GM21717 (cell line): Measurements from ENCODE around the gene TSACC.
"Not testable (repeated sequence)": the region's sequence is repeated elsewhere in the genome, so short reads cannot be mapped to it uniquely, and the experiment has no call there.

Experiments used
- ATAC-seq: cut with Tn5 transposase; IDR thresholded peaks from one replicate; pipeline ENCODE4 v1.9.1; 2021; ENCODE audit warnings: mild to moderate bottlenecking, moderate library complexity; ENCODE audit not compliant: unreplicated experiment

Gene TSACC

DNA sequence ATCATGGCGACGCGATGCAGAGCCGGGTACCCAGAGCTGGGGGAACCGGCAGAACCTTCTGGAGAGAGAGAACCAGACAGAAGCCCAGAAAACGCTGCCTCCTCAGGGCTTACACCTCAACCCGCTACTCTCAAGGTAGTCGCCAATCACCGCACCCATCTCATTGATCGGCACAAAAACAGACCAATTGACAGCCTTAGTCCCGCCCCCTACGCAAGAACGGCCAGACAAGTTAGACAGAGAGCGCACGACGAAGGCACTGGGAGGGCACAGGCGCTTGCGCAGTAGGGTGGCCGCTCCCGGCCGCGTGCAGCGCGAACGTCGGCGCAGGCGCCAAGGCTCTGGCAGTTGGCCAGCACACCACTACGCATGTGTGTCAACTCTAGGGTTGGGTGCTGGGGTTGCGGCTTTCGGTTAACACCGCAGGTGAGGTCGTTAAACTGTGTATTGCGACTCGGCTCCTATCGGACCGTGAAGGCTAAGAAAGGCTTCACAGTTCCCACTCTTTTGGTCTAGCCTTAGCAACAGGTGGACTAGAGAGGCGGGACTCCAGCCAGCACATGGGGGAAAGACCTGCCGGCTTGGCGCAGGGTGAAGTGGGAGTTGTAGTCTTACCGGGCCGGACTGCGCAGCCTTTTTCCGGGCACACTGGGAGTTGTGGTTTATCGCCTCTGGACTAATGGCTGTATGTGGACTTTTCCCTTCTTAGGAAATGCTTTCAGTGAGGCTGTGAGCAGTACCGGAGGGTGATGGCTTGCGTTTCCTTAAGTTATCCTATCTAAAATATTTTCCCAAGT lies at the start of gene TSACC, which contains the start of gene CCT3:
TSS of gene TSACC (plus strand) at position 347 of the 797 bp plus-strand sequence. CDS start 1,232 bp downstream, outside the sequence.
TSS of gene CCT3 (minus strand) at position 113 of the 797 bp plus-strand sequence. CDS start at position 5, 108 bp downstream.
- ATAC-seq, result peak; percentile 90

DNA sequence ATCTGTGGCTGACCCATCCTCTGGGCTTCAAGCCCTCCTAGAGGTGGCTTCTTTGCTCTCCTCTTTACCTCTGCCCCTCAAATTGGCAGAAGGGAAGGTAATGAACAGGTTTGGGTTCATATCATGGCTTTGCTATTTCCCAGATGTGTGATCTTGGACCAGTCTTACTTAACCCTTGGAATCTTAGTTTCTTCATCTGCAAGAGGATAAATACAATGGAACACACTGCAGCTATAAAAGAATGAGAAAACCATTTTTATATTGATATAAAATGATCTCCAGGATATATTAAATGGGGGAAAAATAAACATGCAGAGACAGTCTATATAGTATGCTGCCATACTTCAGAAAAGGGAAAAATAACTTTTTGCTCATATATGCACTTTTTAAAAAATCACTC lies 48.5 kb upstream of the TSACC start:
- no peak for ATAC-seq

DNA sequence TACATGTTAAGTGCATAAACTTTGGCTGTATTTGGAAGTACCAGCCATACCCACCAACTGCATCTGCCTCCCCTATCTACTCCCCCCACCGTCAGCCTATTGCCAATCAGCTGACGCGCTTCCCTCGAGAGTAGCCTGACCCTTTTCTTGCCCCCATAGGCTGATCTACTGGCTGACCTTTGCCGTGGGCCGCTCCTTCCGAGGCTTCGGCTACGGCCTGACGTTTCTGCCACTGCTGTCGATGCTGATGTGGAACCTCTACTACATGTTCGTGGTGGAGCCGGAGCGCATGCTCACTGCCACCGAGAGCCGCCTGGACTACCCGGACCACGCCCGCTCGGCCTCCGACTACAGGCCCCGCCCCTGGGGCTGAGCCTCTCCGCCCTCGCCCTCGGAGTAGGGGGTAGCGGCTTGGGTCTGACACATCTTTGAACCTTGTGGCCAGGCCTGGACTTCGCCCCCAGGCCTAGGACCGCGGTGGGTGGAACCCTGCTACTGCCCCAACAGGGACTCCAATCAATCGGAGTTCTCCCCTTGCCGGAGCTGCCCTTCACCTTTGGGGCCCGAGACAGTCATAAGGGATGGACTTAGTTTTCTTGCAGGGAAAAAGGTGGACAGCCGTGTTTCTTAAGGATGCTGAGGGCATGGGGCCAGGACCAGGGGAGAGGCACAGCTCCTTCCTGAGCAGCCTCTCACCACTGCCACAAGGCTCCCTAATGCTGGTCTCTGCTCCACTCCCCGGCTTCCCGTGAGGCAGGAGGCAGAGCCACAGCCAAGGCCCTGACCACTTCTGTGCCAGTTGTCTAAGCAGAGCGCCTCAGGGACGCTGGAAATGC lies 46.9 kb upstream of the TSACC start:
- ATAC-seq, result no peak

DNA sequence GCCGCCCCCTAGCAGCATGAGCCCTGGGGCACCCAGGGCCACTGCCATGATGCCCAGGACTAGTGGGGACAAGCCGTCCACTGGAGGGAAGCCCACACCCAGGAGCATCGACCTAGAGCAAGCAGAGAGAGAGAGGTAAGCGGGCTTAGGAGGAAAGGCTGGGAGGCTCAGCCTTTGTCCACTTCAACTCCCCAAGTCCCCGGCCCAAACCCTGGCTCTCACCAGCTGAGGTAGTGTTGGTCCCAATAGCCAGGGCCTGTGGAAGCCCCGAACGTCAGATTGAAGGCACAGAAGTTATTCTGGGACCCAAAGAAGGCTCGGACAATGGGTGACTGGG lies 45.3 kb upstream of the TSACC start:
- no peak for ATAC-seq

DNA sequence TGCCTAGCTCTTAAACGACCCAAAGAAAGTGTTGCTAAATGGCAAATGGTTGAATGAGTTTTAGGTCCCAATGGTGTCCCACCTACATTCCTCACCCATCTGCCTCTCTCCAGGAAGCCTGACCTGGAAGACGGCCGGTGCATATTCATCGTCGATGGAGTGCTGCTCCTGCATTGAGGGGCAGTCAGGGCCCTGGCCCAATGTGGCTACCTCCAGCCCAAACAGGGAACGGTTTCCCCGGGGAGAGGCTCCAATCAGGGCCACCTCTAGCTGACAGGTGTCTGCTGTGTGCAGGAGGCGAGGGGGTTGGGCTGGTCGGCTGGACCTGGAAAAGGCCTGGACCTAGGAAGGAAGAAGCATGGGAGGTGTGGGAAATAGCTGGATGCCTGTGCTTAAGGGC lies 44.4 kb upstream of the TSACC start:
- no peak for ATAC-seq

DNA sequence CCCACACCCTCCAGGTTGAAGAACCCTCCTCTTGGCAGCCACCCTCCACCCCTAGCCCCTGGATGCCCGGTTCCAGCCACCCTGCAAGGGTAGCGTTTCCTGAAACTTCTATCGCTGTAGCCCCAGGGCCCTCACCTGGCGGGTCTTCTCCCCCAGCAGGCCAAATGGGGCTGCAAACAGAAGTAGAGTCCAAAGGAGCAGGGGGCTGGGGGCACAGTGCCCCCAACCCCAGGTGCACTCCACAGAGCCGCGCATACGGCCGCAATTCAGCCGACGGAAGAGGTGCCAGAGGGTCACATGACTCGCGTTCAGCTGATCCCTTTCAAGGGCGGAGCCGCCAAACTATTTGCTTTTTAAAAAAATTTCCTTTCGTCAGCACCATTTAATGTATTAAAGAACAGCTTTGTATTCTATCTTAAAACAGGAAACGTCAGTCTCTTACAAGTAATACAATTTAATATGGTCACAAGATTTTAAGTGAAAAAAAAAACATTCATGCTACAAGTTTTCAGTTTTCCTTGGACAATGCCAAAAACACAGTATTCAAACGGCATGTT lies 42.9 kb upstream of the TSACC start, which contains the start of gene GLMP:
TSS of gene GLMP (minus strand) at position 289 of the 557 bp plus-strand sequence. CDS start at position 255, 34 bp downstream.
- ATAC-seq, result no peak

DNA sequence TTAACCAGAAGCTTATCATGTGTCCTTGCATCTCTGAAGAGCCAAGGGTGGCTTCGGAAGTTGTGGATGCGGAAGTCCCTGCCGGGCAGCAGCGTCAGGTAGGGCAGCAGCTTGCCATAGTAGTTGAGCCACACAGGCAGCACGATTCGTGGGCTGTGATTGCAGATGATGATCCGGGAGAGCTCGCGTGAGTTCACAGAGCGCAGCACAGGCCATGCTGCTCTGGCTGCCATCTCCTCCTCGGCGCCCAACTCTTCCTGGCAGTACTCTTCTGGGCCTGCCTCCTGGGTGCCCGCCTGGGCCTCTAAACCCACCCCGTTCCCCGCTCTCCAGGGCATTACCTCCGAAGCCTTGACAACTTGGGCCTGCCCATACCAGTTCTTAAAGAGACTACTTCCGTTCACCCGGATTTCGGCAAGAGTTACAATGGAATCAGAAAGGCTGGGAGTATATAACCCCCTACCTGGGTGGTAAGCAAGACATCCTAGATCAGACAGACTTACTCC lies 39.4 kb upstream of the TSACC start, which contains the start of gene VHLL:
TSS of gene VHLL (minus strand) at position 456 of the 506 bp plus-strand sequence. CDS start at position 338, 118 bp downstream.
- no peak for ATAC-seq

DNA sequence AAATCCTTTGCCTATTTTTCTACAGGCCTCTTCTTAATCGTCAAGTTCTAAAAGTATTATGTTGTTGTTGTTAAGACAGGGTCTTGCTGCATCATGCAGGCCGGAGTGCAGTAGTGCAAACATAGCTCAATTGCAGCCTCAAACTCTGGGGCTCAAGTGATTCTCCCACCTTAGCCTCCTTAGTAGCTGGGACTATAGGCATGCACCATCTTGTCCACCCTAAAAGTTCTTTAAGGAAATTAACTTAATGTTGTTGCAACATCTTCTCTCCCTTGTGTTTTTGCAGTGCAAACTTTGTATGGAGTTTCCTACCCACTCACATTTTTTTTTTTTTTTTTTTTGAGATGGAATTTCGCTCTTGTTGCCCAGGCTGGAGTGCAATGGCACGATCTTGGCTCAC lies 35.1 kb upstream of the TSACC start:
- ATAC-seq, result no peak

DNA sequence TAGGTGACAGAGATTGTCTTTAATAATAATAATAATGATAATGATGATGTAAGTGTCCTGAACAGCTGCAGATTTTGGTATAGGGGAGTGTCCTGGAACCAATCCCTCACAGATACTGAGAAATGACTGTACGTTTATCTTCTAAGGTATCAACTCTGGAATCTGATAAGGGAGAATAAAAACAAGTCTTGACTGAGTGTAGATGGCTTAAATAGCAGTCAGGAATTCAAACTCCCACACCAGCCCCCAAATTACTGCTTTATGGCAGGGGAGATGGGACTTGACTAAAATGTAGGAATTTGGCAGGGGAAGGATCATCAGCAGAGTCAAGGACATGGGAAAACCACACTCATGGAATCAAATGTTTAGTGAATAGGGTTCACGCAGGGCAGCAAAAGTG lies 33.1 kb upstream of the TSACC start:
- no peak for ATAC-seq

DNA sequence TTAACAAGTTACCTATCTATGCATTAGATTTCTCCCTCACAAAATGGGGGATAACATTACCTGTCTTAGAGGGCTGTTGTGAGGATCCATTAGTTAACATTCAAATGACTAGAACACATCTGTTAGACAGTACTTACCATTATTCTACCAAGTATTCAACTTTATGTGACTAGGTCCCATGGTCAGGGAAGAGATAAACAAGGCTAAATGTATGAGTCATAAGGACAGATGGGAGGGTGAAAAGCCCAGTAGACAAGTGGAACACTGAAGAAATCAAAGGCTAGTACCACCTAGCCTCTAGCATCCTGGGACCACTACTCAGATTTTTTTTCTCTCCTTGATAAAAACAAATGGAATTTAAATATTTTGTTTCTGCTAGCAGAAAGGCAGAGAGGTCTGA lies 30.2 kb upstream of the TSACC start:
- no peak for ATAC-seq

DNA sequence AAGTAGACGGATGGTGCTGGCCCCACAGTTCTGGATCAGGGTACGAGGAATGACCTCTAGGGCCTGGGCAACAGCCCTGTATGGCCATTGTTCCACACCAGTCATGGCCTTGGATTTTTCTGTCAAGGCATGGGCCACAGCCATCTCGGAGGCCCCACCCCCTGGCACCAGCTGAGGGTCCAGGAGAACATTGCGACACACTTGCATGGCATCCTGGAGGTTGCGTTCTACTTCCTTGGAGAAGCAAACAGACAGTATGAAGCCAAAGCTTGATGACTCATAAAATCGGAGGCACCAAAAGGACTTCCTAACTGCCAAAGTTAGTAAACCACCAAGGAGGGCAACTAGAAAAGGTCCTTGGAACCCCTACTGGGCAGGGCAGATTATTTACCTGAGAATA lies 27.4 kb upstream of the TSACC start:
- ATAC-seq, result no peak

DNA sequence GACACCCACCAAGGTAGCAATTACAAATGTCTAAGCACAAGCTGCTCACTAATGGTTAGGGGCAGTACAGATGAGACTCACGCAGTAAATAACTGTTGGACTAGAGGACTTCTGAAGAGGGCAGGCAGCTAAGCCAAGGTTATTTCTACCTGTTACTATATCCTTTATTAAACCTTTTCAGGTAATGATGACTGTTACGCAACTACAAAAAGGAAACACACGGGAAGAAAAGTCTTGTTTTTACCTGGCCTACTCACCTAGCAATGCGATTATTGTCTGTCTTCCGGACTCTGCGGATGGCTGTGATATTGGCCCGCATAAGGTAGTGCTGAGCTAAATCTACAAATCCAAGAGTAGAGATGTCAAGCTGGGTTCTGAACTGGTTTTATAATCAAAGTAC lies 21.4 kb upstream of the TSACC start:
- ATAC-seq, result no peak

DNA sequence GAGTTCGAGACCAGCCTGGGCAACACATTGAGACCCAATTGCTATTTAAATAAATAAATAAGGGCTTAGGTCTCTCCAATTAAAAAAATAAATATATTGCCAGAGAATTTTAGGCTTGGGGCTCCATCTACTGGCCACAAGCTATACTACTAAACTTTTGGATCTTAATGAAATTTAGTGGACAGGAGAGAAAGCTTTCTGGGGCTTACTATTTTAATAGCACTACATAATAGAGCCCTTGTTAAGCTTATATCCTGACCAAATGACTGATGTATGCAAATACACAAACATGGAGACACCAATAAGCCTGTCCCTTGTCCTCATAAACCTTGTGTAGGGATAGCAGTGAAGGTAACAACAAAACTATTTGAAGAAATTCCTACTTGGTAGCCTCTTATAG lies 18.7 kb upstream of the TSACC start:
- ATAC-seq, result no peak

DNA sequence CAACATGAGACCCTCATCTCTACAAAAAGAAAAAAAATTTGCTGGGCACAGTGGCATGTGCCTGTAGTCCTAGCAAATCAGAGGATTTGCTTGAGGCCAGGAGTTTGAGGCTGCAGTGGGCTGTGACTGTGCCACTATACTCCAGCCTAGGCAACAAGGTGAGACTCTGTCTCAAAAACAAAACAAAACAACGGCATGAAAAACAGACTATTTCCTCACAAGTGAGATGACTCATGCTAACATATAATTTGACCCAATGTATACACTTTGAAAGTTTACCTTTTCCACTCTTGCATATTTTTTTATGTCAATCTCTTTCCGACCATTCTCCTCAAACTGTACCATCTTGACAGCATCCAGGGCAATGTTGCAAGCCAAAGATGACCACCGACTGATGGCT lies 17.8 kb upstream of the TSACC start:
- no peak for ATAC-seq

DNA sequence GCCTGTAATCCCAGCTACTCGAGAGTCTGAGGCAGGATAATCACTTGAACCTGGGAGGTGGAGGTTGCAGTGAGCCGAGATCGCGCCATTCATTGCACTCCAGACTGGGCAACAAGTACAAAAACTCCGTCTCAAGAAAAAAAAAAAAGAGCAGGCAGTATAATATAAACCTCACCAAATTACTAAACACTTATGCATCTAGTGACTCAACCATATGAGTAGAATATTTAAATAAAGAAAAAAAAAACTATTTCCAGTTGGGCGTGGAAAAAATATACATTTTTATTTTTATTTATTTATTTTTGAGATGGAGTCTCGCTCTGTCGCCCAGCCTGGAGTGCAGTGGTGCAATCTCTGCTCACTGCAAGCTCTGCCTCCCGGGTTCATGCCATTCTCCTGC lies 15.1 kb upstream of the TSACC start:
- ATAC-seq, result not testable (repeated sequence)

DNA sequence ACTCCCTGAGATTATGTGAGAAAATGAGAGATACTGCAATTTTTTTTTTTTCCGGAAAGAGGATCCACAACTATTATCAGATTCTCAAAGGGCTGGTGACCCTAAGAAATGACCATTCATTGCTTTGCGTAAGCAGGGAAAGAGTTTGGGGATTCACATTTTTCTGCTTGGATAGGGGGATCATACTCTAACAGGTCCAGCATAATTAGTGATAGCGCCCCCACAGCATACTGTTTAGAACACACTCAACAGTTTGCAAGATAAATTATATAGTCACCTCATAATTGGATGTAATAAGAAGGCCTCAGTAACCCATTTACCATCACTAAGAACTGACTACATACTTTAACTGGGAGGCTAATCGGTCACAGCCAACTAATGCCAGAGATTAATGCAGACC lies 2.1 kb upstream of the TSACC start:
- ATAC-seq, result no peak

DNA sequence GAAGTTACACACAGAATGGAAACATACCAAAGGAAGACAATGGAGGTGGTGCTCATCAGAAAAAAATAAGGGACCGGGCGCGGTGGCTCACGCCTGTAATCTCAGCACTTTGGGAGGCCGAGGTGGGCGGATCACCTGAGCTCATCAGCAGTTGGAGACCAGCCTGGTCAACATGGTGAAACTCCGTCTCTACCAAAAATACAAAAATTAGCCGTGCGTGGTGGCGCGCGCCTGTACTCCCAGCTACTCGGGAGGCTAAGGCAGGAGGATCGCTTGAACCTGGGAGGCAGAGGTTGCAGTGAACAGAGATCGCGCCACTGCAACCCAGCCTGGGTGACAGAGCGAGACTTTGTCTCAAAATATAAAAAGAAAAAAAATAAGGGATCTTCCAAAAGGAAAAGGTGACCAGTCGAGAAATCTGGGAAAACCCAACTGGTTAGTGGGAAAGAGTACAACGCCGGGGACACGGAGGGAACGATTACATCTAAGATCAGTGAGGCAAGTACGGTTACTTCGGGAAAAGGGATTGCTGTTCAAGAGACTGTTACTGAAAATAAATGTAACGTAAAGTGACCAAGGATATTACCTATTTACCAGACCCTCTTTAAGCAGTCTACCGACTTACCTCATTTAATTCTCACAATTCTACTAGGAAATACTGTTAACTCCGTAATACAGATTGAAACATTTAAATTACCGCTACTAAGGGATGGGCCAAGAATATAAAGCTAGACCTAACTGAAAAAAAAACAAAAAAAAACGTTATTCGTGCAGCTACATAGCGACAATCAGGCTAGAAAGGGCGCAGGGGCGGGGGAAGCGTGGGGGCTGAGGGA lies 1.1 kb upstream of the TSACC start:
- ATAC-seq, result no peak

DNA sequence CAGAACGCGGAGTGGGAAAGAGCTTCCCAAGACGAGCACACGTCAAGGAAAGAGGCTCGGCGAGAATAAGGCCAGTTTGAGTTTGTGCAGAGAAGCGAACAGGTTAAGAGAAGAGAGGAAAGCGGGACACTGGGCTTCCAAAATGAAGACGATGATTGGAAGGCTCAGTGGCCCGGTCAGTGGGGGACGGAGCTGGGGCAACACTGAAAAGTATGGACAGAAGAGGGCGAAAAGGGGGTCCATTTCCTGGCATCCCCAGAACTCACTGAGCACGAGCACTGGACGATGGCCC lies 492 bp upstream of the TSACC start:
- peak; percentile 28 for ATAC-seq

DNA sequence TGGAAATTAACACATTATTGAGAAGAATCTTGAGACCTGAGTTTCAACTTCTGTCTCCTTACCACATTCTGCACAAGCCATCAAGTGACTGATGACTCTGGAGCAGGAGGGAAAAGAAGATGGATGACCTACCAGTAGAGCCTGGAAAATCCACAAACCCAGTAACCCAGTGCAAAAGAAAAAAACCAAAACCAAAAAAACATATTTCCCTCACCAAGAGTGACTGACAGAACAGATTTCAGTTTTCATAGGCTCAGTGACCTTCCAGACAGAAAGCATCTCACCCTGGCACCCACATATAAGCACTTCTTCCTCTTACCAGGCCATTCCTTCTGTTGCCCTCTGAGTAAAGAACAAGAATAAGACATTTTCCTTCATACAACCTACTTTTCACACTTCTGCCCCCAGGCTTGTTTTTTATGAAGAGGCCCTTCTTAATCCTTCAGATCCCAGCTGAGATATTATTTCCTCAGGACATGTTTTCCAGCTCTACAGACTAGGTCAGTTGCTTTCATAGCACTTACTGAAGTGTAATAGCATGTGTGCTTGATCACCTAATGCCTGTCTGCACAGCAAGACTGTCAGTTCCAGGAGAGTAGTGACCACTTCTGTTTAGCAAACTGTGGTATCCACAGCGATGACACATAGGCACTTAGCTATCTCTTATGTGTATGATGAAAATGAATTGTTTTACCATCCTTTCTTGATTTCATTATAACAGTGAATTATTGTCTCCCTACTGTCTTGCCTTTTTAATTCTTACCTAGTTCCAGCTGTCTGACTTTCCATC lies 4.0 kb downstream of the TSACC start:
- no peak for ATAC-seq

DNA sequence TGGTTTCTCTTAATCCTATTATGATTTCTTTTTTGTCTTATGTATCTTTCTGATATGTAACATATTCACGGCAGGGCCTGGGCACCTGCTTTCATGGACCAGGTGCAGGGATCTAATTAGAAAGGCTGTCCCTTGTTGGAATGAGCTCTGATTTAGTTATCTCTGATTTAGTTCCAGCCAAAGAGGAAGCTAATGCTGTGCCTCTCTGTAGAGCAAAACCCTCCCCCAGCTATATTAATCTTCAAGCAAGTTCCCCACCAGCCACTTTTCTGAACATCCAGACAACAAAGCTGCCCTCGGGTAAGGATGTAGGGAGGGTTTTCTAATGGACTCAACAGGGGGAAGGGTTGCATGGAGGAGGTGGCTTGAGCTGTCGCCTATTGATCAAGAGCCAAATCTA lies 6.1 kb downstream of the TSACC start:
- ATAC-seq, result no peak
